Kidney tubule cell (primary cell): ENCODE data around the gene RAB44.

Experiments
- DNase-seq: peaks from one replicate; pipeline ENCODE4 v3.0.0-alpha.2; 2018; ENCODE audit warnings: low spot score

Gene RAB44

GRCh38 chr6:36669002-36669401 is 28.6 kb upstream of the RAB44 start:
- DNase-seq = no peak

- no peak for DNase-seq
Observed at GRCh38 chr6:36670271-36670670, 27.4 kb upstream of the RAB44 start.

GRCh38 chr6:36671687-36672375 is 25.8 kb upstream of the RAB44 start:
- DNase-seq = no peak

- DNase-seq = no peak
Observed at GRCh38 chr6:36673882-36674281, 23.7 kb upstream of the RAB44 start.

- DNase-seq = no peak
Observed at GRCh38 chr6:36674942-36675341, 22.7 kb upstream of the RAB44 start.

GRCh38 chr6:36676141-36677058 is 21.2 kb upstream of the RAB44 start:
- peak; percentile 50 for DNase-seq

GRCh38 chr6:36677059-36677749 is 20.4 kb upstream of the RAB44 start:
- no peak for DNase-seq

- no peak for DNase-seq
Observed at GRCh38 chr6:36677753-36678487, 19.7 kb upstream of the RAB44 start.

GRCh38 chr6:36678488-36679042 is 19.1 kb upstream of the RAB44 start, which contains the start of gene CDKN1A:
TSS of gene CDKN1A (plus strand) at chr6:36678714. CDS start at chr6:36684102, 5,388 bp downstream.
- peak; percentile 95 for DNase-seq

- DNase-seq = peak; percentile 85
Observed at GRCh38 chr6:36679043-36679833, 18.4 kb upstream of the RAB44 start.

- peak; percentile 92 for DNase-seq
Observed at GRCh38 chr6:36682328-36683144, 15.1 kb upstream of the RAB44 start.

- DNase-seq = peak; percentile 37
Observed at GRCh38 chr6:36683145-36683655, 14.4 kb upstream of the RAB44 start.

- no peak for DNase-seq
Observed at GRCh38 chr6:36683656-36684446, 13.8 kb upstream of the RAB44 start.

GRCh38 chr6:36684447-36684812 is 13.2 kb upstream of the RAB44 start:
- no peak for DNase-seq

GRCh38 chr6:36685166-36685924 is 12.3 kb upstream of the RAB44 start:
- DNase-seq = no peak

- DNase-seq = no peak
Observed at GRCh38 chr6:36685926-36686667, 11.5 kb upstream of the RAB44 start.
